ENCODE results near the gene GYPE.
"Not testable (repeated sequence)": the region's sequence is repeated elsewhere in the genome, so short reads cannot be mapped to it uniquely, and the experiment has no call there.

Gene GYPE

DNA sequence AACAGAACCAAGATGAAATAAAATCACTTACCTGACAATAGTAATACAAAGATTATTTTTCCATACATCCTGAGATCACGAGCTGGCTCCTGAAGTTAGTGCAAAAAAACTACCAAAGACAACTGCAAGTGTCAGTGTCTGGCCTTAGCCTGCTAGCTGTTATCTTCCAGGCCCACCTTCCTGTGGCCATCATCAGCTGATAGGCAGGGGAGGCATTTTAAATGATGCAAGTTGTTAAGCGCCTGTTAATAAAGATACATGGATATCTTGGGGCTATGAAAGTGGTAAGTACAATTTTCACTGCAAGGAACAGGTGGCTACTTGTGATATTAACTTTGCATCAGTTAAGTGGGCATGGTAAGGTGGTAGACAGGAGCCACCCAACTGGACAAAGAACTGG, at the start of gene GYPE:
GYPE (minus strand) TSS at position 120 of the 400 bp plus-strand sequence; CDS start at position 68, 52 bp downstream.
- not testable (repeated sequence) for DNase-seq

DNA sequence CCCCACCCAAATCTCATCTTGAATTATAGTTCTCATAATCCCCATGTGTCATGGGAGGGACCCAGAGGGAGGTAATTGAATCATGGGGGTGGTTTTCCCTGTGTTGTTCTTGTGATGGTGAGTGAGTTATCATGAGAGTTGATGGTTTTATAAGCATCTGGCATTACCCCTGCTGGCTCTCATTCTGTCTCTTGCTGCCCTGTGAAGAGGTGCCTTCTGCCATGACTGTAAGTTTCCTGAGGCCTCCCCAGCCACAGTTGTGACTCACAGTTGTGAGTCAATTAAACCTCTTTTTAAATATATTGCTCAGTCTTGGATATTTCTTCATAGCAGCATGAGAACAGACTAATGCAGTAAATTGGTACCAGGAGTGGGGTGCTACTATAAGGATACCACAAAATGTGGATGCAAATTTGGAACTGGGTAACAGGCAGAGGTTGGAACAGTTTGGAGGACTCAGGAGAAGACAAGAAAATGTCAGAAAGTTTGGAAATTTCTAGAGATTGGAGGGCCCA, 46.2 kb upstream of the GYPE start:
- not testable (repeated sequence) for DNase-seq

DNA sequence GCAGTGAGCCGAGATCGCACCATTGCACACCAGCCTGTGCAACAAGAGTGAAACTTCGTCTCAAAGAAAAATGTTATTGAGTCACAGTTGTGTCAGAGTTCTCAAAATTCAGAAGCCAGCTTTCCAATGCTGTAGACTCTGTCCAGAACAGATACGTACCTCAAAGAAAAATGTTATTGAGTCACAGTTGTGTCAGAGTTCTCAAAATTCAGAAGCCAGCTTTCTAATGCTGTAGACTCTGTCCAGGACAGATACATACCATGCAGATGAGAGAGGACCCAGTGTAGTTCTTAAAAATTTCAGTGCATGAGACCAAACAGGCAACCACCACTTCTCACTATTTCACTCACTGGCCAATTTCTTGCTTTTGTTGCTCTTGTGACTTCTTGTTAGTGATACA, 45.6 kb upstream of the GYPE start:
- DNase-seq: not testable (repeated sequence)

DNA sequence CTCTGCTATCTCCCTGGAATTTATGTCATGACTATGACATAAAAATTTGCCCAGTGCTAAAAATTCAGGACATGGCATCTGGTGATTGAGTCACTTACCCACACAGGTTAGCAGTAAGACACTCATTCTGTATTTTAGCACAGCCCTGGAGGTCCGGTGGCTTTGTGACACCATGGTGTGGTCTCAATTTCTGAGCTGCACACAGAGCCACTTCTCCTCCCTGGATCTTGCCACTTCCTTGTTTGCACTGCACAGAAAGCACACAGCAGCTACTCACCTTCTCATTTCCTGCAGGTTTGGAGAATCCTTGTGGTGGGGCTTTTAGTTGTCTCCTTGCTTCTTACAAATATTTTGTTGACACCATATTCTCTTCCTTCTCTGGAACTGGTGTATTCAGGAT, 44.8 kb upstream of the GYPE start:
- DNase-seq: not testable (repeated sequence)

DNA sequence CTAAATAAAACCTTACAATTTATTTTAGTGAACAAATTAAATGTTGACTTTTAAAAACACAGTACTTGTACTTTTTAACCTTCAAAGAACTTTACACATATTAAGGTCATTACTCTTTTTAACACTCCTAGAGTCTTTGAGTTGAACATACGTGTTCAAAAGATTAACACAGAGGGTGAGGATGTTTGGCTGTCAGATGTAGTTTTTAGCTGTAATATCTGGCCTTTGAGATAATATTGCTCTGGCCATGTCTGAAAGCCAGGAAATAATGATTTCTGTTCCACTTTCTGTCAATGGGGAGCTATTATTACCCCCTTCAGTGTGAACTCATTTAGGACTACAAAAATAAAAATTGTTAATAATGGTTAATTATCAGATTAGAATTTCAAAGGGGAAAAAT, 42.1 kb upstream of the GYPE start:
- DNase-seq: not testable (repeated sequence)

DNA sequence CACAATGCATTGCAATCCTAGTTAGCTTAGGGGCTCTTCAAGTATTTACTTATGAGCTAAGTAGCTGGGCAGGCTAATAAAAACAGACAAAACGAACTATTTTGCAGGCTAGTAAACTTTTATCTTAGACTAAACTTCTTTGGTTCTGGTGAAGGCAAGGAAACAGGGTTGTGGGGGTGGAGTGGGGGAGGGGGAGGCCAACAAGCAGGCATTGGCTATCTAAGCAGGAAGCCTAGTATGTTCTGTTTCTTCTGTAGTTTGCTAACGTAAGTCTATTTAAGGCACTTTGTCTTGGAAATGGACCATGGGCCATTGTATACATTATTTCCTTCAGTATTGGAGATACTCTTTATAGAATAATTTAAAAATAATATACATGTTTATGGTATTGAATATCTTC, 35.3 kb upstream of the GYPE start:
- not testable (repeated sequence) for DNase-seq

DNA sequence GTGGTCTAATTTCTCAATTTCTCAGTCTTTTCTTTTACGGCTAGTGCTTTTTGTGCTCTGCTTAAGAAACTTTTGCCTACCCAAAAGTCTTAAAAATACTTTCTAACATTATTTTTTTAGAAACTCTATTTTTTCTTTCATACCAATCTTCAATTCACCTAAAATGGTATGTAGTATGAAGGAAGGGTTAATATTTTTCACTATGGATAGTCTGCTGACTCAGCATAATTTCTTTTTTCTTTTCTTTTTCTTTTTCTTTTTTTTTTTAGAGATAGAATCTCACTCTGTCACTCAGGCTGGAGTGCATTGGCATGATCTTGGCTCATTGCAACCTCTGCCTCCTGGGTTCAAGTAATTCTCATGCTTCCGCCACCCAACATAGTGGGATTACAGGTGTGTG, 34.2 kb upstream of the GYPE start:
- no peak for DNase-seq

DNA sequence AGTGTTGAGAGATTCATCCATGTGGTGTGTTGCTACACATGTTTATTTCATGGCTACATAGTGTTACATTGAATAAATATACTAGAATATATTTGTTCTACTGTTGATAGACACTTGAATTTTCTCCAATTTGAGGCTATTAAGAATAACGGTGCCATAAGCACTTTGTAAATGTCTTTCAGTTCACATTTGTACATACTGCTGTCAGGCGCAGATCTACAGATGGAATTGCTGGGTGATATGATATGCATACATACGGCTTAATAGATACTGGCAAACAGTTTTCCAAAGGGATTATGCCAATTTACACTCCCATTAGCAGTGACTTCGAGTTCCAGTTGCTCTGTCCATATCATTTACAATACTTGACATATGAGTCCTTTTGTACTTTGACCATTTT, 33.5 kb upstream of the GYPE start:
- not testable (repeated sequence) for DNase-seq

DNA sequence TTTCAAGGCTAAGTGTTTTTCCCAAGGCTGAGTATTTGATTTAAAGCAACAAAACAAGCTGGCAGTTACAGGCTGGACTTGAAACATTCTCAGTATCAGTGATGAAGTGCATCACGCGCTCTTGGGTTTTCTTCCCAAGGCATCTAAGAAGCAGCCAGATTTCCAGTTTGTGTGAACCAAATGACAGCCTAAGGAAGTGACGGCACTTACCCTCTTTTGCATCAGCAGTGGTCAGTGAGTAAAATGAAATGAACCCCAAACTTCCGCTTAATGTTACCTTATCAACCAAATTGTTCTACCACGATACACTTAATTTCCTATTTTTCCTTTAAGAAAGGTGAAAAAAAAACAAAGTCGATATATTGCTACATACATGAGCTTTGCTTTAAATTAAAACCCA, 15.8 kb upstream of the GYPE start:
- DNase-seq: no peak

DNA sequence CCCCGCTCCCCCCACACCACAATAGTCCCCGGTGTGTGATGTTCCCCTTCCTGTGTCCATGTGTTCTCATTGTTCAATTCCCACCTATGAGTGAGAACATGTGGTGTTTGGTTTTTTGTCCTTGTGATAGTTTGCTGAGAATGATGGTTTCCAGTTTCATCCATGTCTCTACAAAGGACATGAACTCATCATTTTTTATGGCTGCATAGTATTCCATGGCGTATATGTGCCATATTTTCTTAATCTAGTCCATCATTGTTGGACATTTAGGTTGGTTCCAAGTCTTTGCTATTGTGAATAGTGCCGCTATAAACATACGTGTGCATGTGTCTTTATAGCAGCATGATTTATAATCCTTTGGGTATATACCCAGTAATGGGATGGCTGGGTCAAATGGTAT, 11.1 kb upstream of the GYPE start:
- not testable (repeated sequence) for DNase-seq

DNA sequence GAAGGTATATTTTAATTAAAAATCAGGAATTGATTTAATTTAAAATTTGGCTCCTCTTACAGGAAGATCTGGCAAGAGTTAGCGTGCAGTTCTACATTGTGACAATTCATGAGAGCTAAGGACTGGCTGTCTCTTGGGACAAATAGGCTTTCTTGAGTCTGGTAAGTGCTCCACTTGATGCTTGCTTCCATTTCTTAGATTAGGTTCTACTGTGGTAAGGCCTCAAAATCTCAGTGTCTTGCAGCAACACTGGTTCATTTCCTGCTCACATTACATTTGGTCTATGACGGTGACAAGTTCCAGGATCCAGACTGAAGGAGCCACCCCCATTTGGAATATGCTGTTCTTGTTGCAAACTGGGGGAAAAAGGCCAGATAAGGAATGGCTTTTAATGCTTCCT, 7.1 kb upstream of the GYPE start:
- DNase-seq: not testable (repeated sequence)

DNA sequence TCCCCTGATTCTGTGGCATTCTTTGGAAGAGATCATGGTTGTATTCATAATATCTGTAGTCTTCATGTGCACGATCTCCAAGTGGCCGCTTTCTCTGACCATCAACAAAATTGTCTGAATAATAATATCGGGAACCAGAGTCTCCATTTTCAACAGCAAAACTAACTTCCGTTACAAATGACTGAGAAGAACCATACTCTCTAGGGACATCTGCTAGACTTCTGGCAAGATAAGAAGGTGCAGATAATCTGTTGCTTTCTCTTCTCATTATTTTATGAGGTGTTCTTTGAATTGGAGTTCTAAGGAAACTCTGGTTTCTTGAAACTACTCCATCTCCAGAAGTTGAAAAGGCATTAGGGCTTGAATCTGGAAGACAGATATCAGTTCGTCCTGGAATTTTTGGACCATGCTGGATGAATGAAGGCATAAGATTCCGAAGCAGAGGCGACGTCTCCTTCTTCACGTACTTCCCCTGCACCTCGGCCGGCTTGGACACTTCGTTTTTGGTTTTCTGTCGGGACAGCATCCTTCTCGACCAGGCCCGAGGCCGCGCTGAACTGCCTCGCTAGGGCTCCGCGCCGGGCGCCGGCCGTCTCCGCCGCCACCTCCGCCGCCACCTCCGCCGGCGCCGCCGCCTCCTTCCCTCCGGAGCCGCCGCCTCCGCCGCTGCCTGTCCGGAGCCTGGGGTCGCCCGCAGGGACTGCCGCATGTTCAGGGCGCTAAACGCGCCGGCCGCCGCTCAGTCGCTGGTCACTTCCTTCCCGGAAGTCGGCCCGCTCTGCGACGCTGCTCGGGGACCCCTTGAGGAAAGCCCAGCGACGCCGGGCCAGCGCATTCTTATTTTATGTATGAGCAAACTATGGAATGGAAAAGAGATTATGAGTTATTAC, 6.4 kb upstream of the GYPE start:
- DNase-seq: not testable (repeated sequence)

DNA sequence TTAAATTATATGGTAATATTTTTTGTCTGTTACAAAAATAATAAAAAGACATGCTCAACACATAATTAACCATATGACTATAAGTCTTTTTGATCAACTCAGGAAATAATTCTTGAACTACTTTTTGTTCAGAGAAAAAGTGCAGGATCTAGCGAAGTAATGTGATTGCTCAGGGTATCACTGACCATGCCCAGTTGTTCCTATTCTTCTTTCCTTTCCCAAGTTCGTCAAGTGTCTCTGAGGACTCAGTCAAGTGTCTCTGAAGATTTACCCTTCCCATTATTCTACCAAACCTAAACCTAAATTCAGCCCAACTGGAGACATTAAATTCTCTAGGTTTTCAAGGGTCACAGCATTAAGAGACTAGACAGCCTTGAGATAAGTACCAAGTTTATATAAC, 5.5 kb upstream of the GYPE start:
- DNase-seq: not testable (repeated sequence)

DNA sequence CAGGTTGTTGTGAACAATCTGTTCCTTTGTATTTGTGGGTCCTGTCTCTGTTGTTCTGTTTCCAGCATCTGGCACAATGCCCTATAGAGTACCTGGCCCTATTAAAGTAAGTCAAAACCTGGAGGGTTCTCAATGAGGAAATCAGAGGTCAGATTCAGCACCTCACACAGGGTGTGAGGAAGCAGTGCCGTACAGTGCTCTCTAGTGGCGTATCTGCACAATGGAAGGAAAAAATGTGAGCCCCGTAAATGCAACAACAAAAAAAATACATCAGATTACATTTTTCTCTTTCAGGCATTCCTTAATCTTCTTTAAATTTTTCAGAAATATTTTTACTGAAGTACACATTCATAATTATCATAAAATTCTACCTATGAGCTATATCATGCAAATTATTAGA, 2.5 kb upstream of the GYPE start:
- not testable (repeated sequence) for DNase-seq

DNA sequence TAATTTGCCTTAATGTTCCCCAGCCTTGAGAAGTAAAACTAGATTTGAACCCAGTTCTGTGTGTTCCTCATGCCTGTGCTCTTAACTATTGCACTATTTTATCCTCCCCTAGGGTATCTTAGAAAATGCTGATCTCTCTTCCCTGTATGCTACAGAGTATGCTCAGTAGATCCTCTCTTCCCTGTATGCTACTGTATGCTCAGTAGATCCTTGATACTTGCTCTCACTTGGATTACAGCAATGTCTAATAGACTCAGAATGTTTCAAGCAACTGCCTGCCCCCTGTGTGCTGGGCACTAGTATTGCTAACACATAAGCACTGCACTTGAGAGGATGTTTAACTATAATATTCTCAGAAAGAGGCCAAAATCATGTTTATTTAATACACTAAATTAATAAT, 928 bp downstream of the GYPE start:
- DNase-seq: not testable (repeated sequence)

DNA sequence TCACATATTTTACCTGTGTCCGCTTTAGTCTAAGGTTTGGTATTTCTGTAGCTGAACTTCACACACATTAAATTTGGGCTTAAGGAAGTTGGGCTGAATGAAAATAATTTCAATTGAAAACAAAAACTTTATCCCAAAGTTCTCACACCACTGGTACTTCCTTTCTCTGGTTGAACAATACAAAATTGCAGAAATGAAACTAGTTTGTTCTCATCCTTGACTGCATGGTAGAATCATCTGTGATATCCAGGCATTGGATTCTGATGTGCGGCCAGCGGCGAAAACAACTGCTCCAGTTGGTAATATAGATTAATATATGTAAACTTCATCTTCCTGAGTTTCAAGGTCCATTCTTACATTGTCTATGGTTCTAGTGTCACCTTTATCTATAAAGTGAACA, 15.0 kb downstream of the GYPE start:
- DNase-seq: not testable (repeated sequence)

DNA sequence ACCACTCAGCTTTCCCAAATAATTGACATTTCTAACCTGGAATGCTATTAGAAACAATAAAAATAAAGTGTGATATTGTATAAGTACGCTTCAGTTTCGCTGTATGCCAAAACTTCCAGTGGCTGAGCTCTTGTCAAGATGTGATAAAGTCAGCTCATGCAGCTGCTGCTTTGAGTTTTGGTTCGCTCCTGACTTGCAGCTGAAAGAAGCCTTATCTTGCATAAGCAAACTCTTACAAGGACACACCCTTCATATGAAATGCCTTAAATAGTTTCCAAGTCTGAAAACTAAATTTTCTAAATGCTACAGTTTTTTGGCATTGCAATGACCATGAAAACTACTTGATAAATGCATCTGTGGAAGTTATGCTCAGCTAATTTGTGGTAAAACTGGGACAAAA, 17.2 kb downstream of the GYPE start:
- DNase-seq: not testable (repeated sequence)

DNA sequence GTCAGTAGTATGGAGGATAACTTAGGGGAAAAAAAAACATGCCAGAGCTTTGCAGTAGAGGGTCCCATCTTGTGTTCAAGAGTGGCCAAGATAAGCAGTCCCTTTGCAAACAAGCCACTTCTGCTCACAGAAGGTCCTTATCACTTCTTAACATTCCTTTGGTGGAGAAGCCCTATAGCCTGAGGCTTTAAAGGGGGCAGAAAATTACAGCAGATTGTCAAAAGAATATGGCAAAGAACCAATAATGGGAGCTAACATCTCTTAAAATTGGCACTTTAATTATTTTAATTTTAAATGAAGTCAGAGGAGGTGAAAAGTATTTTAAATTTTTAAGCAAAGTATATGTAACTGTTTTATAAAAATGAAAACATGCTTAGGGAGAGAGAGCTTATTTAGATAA, 20.4 kb downstream of the GYPE start:
- DNase-seq: not testable (repeated sequence)

DNA sequence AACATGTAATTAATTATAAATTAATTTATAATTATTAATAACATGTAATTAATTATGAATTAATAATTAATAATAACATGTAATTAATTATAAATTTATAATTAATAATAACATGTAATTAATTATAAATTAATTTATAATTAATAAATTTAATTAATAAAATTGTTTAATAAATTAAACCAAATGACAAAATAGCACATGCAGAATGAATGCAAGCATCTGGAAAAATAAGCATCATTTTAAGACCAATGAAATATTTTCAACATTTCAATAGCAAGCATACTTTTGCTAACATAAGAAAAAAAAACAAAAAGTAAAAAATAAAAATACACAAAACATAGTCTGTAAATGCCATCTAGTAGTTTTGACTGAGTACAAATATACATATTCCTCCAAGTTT, 21.8 kb downstream of the GYPE start:
- no peak for DNase-seq

DNA sequence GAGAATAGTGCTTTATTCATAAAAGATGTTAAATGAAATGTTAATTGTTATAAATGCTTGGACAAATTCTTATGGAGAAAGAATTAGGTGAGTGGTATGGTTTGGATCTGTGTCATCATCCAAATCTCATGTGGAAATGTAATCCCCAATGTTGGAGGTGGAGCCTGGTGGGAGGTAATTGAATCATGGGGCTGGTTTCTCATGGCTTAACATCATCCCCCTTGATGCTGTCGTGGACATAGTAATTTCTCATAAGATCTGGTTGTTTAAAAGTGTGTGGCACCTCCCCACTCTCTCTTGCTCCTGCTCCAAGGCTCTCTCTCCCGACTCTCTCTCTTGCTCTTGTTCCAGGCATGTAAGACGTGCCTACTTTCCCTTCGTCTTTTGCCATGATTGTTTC, 22.5 kb downstream of the GYPE start:
- DNase-seq: no peak

DNA sequence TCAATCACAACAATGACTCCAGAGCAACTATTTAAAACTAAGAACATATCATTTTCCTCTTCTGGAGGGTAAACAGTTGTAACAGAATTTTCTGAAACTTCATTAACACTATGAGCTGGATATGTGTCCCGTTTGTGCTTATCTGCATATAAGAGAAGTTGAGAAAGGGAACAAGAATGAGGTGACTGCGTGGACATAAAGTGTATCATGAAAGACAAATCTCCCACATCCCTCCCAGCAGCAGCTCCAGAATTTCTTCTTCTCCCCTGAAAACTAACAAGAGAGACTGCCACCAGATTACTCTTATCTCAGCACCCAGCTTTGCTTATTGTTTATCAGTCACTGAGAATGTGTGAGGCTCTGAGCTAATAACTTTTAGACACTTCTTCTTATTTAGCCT, 25.8 kb downstream of the GYPE start:
- not testable (repeated sequence) for DNase-seq

DNA sequence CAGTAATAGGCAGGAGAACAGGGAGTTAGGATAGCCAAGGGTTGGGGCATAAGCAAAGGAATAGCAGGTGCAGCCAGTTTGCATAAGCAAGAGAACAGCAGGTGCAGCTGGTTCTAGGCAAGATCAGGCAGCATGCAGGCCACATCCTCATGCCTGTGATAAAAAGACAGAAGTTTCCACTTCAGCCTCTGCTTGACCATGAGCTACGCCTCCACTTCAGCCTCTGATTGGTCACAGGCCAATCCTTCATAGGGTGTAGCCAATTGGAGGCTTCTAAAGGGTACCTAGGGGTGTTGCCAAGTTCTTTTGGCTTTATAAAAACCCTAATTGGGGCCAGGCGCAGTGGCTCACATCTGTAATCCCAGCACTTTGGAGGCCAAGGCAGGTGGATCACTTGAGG, 30.0 kb downstream of the GYPE start:
- DNase-seq: not testable (repeated sequence)

DNA sequence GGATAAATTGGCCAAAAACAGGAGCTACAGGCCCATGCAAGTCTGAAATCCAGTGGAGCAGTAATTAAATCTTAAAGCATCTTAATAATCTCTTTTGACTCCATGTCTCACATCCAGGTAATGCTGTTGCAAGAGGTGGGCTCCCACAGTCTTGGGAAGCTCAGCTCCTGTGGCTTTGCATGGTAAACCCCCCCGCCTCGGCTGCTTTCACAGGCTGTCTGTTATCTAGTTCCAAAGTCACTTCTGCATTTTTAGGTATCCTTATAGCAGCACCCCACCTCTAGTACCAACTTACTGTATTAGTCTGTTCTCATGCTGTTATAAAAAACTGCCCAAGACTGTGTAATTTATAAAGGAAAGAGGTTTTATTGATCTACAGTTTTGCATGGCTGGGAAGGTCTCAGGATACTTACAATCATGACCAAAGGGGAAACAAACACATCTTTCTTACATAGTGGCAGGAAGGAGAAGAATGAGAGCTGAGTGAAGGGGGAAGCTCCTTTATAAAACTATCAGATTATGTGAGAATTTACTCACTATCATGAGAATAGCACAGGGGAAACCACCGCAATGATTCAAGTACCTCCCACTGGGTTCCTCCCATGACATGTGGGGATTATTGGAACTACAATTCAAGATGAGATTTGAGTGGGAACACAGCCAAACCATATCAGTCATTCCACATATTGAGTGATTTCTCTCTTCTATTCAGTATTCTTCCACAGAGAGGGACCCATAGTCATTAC, 34.7 kb downstream of the GYPE start:
- DNase-seq: not testable (repeated sequence)

DNA sequence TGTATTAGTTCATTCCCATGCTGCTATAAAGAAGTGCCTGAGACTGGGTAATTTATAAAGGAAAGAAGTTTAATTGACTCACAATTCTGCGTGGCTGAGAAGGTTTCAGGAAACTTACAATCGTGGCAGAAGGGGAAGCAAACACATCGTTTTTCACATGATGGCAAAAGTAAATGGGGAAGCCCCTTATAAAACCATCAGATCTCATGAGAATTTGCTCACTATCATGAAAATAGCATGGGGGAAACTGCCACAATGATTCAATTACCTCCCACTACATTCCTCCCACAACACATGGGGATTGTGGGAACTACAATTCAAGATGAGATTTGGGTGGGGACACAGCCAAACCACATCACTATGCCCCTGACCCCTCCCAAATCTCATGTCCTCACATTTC, 35.4 kb downstream of the GYPE start:
- DNase-seq: not testable (repeated sequence)
